ENCODE data around the gene ZC3H12D. TPM values are rescaled to one million over a fixed set of nuclear protein-coding genes. Genes with fewer than 3 reads are reported as not detected.
A peak's percentile ranks its signal among the peaks of the same experiment; 100 is the strongest.

The ZC3H12D gene
- total and polyA plus RNA-seq, 2 experiments from 2014 or later, result 0.07 TPM; not detected in 1

DNA sequence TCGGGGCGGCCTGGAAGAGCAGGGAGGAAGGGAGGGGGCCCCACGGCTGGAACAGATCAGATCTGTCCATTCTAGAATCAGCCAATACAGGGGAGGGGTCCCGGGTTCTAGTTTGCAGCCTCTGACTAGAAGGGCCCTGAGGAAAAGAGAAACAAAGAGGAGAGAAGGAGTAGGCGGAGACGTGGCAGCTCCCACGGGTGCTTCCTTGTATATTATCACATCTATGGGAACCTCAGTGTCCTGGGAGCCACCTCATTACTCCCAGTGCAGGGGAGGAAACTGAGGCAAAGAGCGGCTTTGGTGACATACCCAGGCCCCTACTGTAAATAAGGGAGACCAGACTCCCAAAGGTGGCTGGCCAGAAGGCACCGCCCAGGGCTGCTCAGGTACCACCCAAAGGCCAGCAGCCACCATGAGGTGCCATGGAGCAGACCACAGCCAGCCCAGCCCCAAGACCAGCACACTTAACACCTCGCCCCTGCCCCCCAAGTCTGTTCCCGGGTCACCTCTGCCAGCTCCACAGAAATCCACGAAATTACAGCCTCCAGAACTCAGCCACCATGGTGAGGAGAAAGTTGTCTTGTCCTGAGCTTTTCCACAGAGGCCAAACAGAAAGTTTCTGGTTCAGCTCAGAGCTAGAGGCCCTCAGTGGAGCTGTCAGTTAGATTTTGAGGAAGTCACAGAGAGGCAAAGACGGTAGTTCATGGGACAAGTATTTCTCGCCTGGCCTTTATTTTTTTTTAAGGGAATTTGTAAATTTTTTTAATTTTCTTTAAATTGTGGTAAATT lies 2.1 kb downstream of the ZC3H12D start:
- peak overlapping the region; percentile 96 for H2AFZ ChIP-seq
- Mint-ChIP-seq H3K27me3 (ENCODE audit: insufficient read depth, low read depth, poor library complexity) (peaks cover 6% of the 10 kb centered on the region), H3K36me3 (ENCODE audit: low read depth) (no peaks in the 10 kb centered on the region), H3K9me3 (no peaks in the 10 kb centered on the region), H3K27ac (no peak overlapping the region), H3K4me1 (peaks cover 11% of the 10 kb centered on the region), H3K4me3 (no peak overlapping the region)
- no peaks in the 10 kb centered on the region for H3K9me2 ChIP-seq (ENCODE audit: insufficient read depth)
- H3K4me1 ChIP-seq (ENCODE audit: insufficient read depth), result no peaks in the 10 kb centered on the region
- no peak overlapping the region for H3K4me2 ChIP-seq
- no peaks in the 10 kb centered on the region for H3F3A ChIP-seq (replicated peaks; ENCODE audit: low read depth)
- H3K27ac ChIP-seq (ENCODE audit: low read depth), result no peak overlapping the region
- no peak for ATAC-seq
- no peaks in the 10 kb centered on the region for H3K27me3 ChIP-seq (ENCODE audit: insufficient read depth)
- TF ChIP-seq ZNF114 (CRISPR knock-in tag; IDR thresholded peaks at IDR 0.05) (no peak), STAT1 (IDR thresholded peaks at IDR 0.05; ENCODE audit: unreplicated experiment) (no peak), POLR2AphosphoS5 (IDR thresholded peaks at IDR 0.05; ENCODE audit: low read depth) (no peak), JUNB (IDR thresholded peaks at IDR 0.05; ENCODE audit: unreplicated experiment) (no peak)
- TF ChIP-seq, protein P1, sequence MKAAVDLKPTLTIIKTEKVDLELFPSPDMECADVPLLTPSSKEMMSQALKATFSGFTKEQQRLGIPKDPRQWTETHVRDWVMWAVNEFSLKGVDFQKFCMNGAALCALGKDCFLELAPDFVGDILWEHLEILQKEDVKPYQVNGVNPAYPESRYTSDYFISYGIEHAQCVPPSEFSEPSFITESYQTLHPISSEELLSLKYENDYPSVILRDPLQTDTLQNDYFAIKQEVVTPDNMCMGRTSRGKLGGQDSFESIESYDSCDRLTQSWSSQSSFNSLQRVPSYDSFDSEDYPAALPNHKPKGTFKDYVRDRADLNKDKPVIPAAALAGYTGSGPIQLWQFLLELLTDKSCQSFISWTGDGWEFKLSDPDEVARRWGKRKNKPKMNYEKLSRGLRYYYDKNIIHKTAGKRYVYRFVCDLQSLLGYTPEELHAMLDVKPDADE (IDR thresholded peaks at IDR 0.05), result no peak
- H3K79me2 ChIP-seq (replicated peaks; ENCODE audit: insufficient read depth), result no peaks in the 10 kb centered on the region
- no peaks in the 10 kb centered on the region for H4K20me1 ChIP-seq (replicated peaks; ENCODE audit: insufficient read depth)
- H3K36me3 ChIP-seq (ENCODE audit: insufficient read depth), result no peaks in the 10 kb centered on the region
- H3K4me3 ChIP-seq, result no peak overlapping the region
- DNase-seq (ENCODE audit: low spot score), result no peak

DNA sequence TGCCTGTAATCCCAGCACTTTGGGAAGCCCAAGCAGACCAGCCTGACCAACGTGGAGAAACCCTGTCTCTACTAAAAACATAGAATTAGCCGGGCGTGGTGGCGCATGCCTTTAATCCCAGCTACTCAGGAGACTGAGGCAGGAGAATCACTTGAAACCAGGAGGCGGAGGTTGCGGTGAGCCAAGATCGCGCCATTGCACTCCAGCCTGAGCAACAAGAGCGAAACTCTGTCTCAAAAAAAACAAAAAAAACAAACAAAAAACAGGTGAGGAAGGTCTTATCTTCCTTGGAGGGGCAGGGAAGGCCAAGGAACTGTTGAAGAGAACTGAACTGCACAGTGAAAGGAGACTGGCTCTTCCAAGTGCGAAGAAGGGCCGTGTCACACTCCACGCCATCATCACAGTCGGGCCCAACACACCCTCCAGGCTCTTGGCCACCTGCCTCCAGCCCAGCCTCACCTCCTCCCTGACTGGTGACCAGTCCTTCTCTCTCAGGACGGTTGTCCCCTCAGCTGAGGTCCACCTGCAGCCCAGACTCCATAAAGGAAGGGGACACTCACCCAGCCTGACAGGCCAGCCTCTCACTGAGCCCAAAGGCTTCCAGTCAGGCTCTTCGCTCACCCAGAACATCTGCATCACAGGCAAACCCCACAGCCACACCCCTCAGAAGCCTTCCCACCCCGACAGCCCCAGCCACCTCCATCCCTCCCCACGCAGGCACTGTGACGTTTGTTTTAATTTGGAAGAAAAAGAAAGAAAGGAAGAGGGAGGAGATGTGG lies 4.1 kb downstream of the ZC3H12D start:
- no peak overlapping the region for H3K4me3 Mint-ChIP-seq
- Histone ChIP-seq H3F3A (replicated peaks; ENCODE audit: low read depth) (no peaks in the 10 kb centered on the region), H4K20me1 (replicated peaks; ENCODE audit: insufficient read depth) (no peaks in the 10 kb centered on the region), H3K36me3 (ENCODE audit: insufficient read depth) (no peaks in the 10 kb centered on the region), H3K27me3 (ENCODE audit: insufficient read depth) (no peaks in the 10 kb centered on the region), H3K27ac (ENCODE audit: low read depth) (no peak overlapping the region), H2AFZ (peak overlapping the region; percentile 96), H3K4me1 (ENCODE audit: insufficient read depth) (no peaks in the 10 kb centered on the region), H3K4me2 (no peak overlapping the region), H3K9me2 (ENCODE audit: insufficient read depth) (no peaks in the 10 kb centered on the region), H3K4me3 (no peak overlapping the region), H3K79me2 (replicated peaks; ENCODE audit: insufficient read depth) (no peaks in the 10 kb centered on the region)
- ATAC-seq (peak; percentile 16; the same call in 1 of the 3 replicates), DNase-seq (ENCODE audit: low spot score) (no peak)
- no peaks in the 10 kb centered on the region for H3K36me3 Mint-ChIP-seq (ENCODE audit: low read depth)
- no peaks in the 10 kb centered on the region for H3K9me3 Mint-ChIP-seq
- TF ChIP-seq ZNF331 (CRISPR knock-in tag; IDR thresholded peaks at IDR 0.05; ENCODE audit: low read depth) (no peak), EZH2 (IDR thresholded peaks at IDR 0.05; ENCODE audit: low read depth, unreplicated experiment) (no peak), STAT1 (IDR thresholded peaks at IDR 0.05; ENCODE audit: unreplicated experiment) (no peak), CREB1 (CRISPR knock-in tag; IDR thresholded peaks at IDR 0.05; ENCODE audit: low read depth) (no peak), POLR2AphosphoS5 (IDR thresholded peaks at IDR 0.05; ENCODE audit: low read depth) (no peak)
- H3K27ac Mint-ChIP-seq, result no peak overlapping the region
- peaks cover 11% of the 10 kb centered on the region for H3K4me1 Mint-ChIP-seq
- peaks cover 3% of the 10 kb centered on the region for H3K27me3 Mint-ChIP-seq (ENCODE audit: insufficient read depth, low read depth, poor library complexity)
